22Rv1 (cell line): ENCODE measurements around the gene IL3.

ENCODE experiments used
- CTCF ChIP-seq: fragments of 450-650 bp; IDR thresholded peaks from 2 replicates; pipeline ENCODE4 v1.5.1; 2017; ENCODE audit warnings: mild to moderate bottlenecking
- ZFX ChIP-seq: fragments of 450-650 bp; IDR thresholded peaks from 2 replicates; pipeline ENCODE4 v1.6.1; 2017; ENCODE audit warnings: antibody characterized with exemption, borderline replicate concordance

- TF ChIP-seq CTCF = no peak
- TF ChIP-seq ZFX = no peak
Observed at GRCh38 chr5:132093271-132093670, 32.8 kb downstream of the IL3 start.
